Colonic mucosa (tissue), 4 donors: ENCODE measurements around the gene IL1RL1. TPM values are rescaled to one million over a fixed set of nuclear protein-coding genes. Genes with fewer than 3 reads are reported as not detected.

Experiments used
- DNase-seq: peaks from one replicate; pipeline ENCODE4 v3.0.0-alpha.2; 2020
- H3K27ac ChIP-seq: fragments of 200-600 bp; one replicate; pipeline ENCODE4 v1.8.0; 2021
- H3K27me3 ChIP-seq: fragments of 200-600 bp; one replicate; pipeline ENCODE4 v1.8.0; 2021
- H3K36me3 ChIP-seq: fragments of 200-600 bp; one replicate; pipeline ENCODE4 v1.8.0; 2021
- H3K4me1 ChIP-seq: fragments of 200-600 bp; one replicate; pipeline ENCODE4 v1.8.0; 2021; ENCODE audit warnings: mild to moderate bottlenecking
- H3K4me3 ChIP-seq: fragments of 200-600 bp; one replicate; pipeline ENCODE4 v1.8.0; 2021
- H3K9ac ChIP-seq, 2 donors: one replicate each; pipeline ENCODE4 v1.7.0; 2013; ENCODE audit warnings: control low read depth in 2 of 2, low read depth in 2 of 2, low read length in 2 of 2
- H3K9me3 ChIP-seq: fragments of 200-600 bp; one replicate; pipeline ENCODE4 v1.8.0; 2021
- intact Hi-C: fragments of 100-400 bp; cut with DNase I; formaldehyde crosslinking; loops from one replicate; pipeline ENCODE4 v1.14.1; 2022
- total RNA-seq, 2 donors: library from RNA; stranded (reverse); fragmentation: NEBNext Ultra II Directional in 1 of 2; extraction: Animal tissue kit (Norgen Biotek cat#: 25700) in 1 of 2; gene quantifications; one replicate each; pipeline ENCODE4 v1.2.1, GENCODE V29; 2021
- TF ChIP-seq, protein P1 (sequence below): fragments of 200-600 bp; IDR thresholded peaks from one replicate; pipeline ENCODE4 v1.8.0; 2022; ENCODE audit warnings: antibody characterized with exemption, mild to moderate bottlenecking
- donor health status: healthy.
- donor health status: DM: no; HTN: no; CAD: no.
- donor health status: DM: no; HTN: no; CAD: no.

IL1RL1 gene
- total RNA-seq, 2 donors from 2014 or later = 1.2 to 2.1 TPM

DNA sequence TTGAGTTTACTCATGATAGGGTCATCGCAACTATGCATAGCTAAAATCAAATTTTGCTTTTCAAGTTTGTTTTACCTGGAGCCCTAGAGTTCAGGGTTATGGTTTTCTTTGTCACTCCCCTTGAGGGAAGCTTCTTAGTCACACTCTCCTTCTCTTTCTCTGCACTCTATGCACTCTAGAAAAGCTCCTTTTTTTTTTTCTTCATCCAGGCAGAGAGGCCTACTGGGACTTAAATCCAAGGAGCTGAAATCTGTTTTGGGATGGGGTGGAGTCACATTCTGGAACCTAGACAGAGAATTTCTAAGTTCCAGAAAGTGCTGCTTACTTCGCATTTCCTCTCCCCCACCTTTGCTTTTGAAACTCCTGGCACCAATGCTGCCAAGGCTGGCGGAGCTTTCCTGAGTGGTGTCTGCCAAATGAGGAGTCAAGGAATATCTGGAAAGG is 25.2 kb downstream of the IL1RL1 start:
- TF ChIP-seq, protein P1, sequence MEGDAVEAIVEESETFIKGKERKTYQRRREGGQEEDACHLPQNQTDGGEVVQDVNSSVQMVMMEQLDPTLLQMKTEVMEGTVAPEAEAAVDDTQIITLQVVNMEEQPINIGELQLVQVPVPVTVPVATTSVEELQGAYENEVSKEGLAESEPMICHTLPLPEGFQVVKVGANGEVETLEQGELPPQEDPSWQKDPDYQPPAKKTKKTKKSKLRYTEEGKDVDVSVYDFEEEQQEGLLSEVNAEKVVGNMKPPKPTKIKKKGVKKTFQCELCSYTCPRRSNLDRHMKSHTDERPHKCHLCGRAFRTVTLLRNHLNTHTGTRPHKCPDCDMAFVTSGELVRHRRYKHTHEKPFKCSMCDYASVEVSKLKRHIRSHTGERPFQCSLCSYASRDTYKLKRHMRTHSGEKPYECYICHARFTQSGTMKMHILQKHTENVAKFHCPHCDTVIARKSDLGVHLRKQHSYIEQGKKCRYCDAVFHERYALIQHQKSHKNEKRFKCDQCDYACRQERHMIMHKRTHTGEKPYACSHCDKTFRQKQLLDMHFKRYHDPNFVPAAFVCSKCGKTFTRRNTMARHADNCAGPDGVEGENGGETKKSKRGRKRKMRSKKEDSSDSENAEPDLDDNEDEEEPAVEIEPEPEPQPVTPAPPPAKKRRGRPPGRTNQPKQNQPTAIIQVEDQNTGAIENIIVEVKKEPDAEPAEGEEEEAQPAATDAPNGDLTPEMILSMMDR = no peak

DNA sequence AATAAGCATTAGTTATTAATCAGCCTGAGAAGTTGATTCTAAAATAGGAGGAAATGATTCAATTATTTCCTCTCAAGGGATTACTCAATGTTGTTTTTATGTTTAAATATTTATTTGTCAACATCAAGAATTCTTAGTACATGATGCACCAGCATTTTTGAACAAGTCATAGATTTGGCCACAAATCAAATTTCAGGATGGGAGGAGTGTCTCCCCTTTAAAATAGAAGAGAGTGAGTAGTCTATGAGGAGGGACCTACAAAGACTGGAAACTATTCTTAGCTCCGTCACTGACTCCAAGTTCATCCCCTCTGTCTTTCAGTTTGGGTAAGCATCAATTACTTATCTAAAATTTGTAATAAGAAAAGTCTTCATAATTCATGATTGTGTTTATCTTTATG is 25.6 kb downstream of the IL1RL1 start:
- H3K9ac ChIP-seq = no peak overlapping the region
- H3K4me3 ChIP-seq = no peak overlapping the region
- no peaks in the 10 kb centered on the region for H3K9me3 ChIP-seq

More for the DNA sequence above, 25.2 kb downstream of the IL1RL1 start:
- no peak for DNase-seq
- Histone ChIP-seq H3K27me3 (no peaks in the 10 kb centered on the region), H3K4me1 (no peaks in the 10 kb centered on the region), H3K4me3 (no peak overlapping the region), H3K9ac (no peak overlapping the region), H3K27ac (no peak overlapping the region), H3K9me3 (no peaks in the 10 kb centered on the region), H3K36me3 (no peaks in the 10 kb centered on the region)
- intact Hi-C loops = no loop called here

DNA sequence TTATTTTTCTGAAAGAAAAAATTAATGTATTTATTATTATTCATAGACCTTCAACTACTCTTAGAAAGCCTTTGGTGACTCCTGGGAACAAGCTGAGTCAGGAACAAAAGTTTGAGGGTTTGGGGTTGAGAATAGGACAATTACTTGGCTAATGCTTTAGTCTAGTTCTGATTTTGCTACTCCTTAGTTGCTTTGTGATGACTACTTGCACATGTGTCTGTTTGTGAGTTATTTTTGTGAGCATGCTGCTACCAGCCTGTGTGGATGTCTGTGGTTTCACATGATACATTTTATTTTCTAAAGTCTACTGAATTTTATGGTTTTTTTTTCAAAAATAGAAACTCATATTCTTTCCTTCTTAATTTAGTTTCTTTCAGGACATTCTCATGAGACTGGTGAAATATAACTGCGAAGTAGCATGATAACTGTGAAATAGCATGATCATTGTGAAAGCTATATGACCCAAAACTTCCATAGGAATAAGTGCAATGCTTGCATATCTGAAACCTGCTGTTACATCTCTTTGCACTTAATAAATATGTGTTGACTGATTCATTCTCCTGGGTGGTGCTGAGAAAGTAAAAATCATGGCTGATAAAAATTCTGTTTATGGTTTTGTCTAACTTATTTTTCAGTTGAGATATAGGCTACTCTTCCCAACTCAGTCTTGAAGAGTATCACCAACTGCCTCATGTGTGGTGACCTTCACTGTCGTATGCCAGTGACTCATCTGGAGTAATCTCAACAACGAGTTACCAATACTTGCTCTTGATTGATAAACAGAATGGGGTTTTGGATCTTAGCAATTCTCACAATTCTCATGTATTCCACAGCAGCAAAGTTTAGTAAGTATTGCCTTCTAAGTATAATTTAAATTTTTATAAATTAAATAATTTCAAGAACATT is 26.4 kb downstream of the IL1RL1 start:
- intact Hi-C loops = no loop called here
- no peaks in the 10 kb centered on the region for H3K4me1 ChIP-seq
- TF ChIP-seq, protein P1 = no peak
- H3K27me3 ChIP-seq = no peaks in the 10 kb centered on the region
- H3K4me3 ChIP-seq = no peak overlapping the region
- no peak overlapping the region for H3K27ac ChIP-seq
- H3K9ac ChIP-seq = no peak overlapping the region
- DNase-seq = no peak
- H3K9me3 ChIP-seq = no peaks in the 10 kb centered on the region
- no peaks in the 10 kb centered on the region for H3K36me3 ChIP-seq

More for the DNA sequence above, 25.6 kb downstream of the IL1RL1 start:
- Histone ChIP-seq H3K27ac (no peak overlapping the region), H3K4me1 (no peaks in the 10 kb centered on the region), H3K36me3 (no peaks in the 10 kb centered on the region), H3K27me3 (no peaks in the 10 kb centered on the region)
- no peak for DNase-seq
- intact Hi-C loops = no loop called here
- TF ChIP-seq, protein P1 = no peak

DNA sequence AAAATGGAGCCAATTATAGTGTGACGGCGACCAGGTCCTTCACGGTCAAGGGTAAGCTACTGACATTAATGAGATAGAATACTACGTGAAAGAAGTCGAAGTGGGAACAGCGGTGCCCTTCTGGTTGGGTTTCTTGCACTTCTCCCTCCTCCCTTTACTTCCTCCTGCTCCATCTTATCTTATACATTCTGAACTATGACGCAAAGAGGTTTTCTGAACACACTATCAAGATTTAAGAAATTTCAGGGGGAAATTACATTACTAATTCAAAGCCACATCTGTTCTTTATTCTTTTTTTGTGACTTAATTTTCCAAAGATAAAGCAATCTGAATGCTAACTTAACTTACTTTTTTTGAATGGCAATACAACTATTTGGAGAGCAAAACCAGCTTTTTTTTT is 29.4 kb downstream of the IL1RL1 start:
- Histone ChIP-seq H3K4me3 (no peak overlapping the region), H3K36me3 (no peaks in the 10 kb centered on the region), H3K9me3 (no peaks in the 10 kb centered on the region), H3K27me3 (no peaks in the 10 kb centered on the region), H3K9ac (no peak overlapping the region), H3K27ac (no peak overlapping the region), H3K4me1 (no peaks in the 10 kb centered on the region)
- intact Hi-C loops = loop anchor here (10.0 kb wide), 1 partner anchor 336 kb away; no protein-coding TSS in a partner anchor
- TF ChIP-seq, protein P1 = no peak
- DNase-seq = no peak

DNA sequence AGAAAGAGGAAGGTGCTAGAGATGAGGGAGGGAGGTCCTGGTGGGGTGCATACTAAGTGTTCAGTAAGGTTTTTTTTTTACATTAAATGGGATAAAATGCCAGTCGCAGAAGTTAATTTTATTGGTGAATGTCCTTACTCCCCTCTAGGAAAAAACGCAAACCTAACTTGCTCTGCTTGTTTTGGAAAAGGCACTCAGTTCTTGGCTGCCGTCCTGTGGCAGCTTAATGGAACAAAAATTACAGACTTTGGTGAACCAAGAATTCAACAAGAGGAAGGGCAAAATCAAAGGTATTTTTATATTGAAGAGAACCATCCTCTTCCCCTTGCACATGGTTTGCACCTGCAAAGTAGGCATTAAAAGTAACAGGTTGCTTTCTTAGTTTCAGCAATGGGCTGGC is 31.5 kb downstream of the IL1RL1 start:
- intact Hi-C loops = loop anchor here (10.0 kb wide), 1 partner anchor 338 kb away; no protein-coding TSS in a partner anchor
- no peaks in the 10 kb centered on the region for H3K36me3 ChIP-seq
- H3K9me3 ChIP-seq = no peaks in the 10 kb centered on the region
- H3K4me3 ChIP-seq = no peak overlapping the region
- no peak for DNase-seq
- H3K9ac ChIP-seq = no peak overlapping the region
- H3K4me1 ChIP-seq = no peaks in the 10 kb centered on the region
- no peaks in the 10 kb centered on the region for H3K27me3 ChIP-seq
- H3K27ac ChIP-seq = no peak overlapping the region
- TF ChIP-seq, protein P1 = no peak
